SK-N-SH treated with all-trans-retinoic acid at 6 μM for 48 hours (cell line): ENCODE results near the gene BTAF1.

Experiments
- CSDC2 ChIP-seq: fragments of 250-450 bp; sonication (Bioruptor Pico); IDR thresholded peaks from 2 replicates; pipeline ENCODE4 v1.5.0; 2020; ENCODE audit warnings: mild to moderate bottlenecking, moderate library complexity
- TCF4 ChIP-seq: fragments of 250-450 bp; sonication (Bioruptor Pico); IDR thresholded peaks from 2 replicates; pipeline ENCODE4 v1.8.0; 2021; ENCODE audit warnings: mild to moderate bottlenecking, moderate library complexity, borderline replicate concordance

GRCh38 chr10:91955114-91955513, 31.5 kb downstream of the BTAF1 start:
- TF ChIP-seq TCF4 (no peak), CSDC2 (CRISPR knock-in tag) (no peak)
